Chondrocyte (in vitro differentiated cells): ENCODE data around the gene TTBK2. TPM values are rescaled to one million over a fixed set of nuclear protein-coding genes. Genes with fewer than 3 reads are reported as not detected.

ENCODE experiments used
- DNase-seq: peaks from one replicate; pipeline ENCODE4 v3.0.0; 2021; ENCODE audit warnings: mixed read lengths, low spot score
- H3K27ac Mint-ChIP-seq: one replicate; pipeline ENCODE4 v1.8.0; 2021; ENCODE audit warnings: mild to moderate bottlenecking, moderate library complexity, mixed read lengths; ENCODE audit not compliant: unreplicated experiment
- H3K27me3 Mint-ChIP-seq: 2 replicates; pipeline ENCODE4 v1.8.0; 2021; ENCODE audit warnings: low read depth, mixed read lengths
- H3K36me3 Mint-ChIP-seq: 2 replicates; pipeline ENCODE4 v1.8.0; 2021; ENCODE audit warnings: low read depth, mixed read lengths
- H3K4me1 Mint-ChIP-seq: 2 replicates; pipeline ENCODE4 v1.8.0; 2021; ENCODE audit warnings: low read depth, mild to moderate bottlenecking, mixed read lengths
- H3K4me3 Mint-ChIP-seq: one replicate; pipeline ENCODE4 v1.8.0; 2021; ENCODE audit warnings: mild to moderate bottlenecking, moderate library complexity, mixed read lengths; ENCODE audit not compliant: unreplicated experiment
- H3K9me3 Mint-ChIP-seq: 2 replicates; pipeline ENCODE4 v1.8.0; 2021; ENCODE audit warnings: low read depth, mixed read lengths
- total RNA-seq: library from RNA; stranded (reverse); gene quantifications from 3 replicates; pipeline ENCODE4 v1.2.1, GENCODE V29; 2021
- TF ChIP-seq, protein P1 (sequence below): fragments of 200-600 bp; sonication (generic); IDR thresholded peaks from 2 replicates; pipeline ENCODE4 v1.5.0; 2021; ENCODE audit warnings: antibody characterized with exemption, mild to moderate bottlenecking, moderate library complexity

The TTBK2 gene
- total RNA-seq, 1 donor from 2014 or later, result 19.7 TPM

- Mint-ChIP-seq H3K27me3 (no peaks in the 10 kb centered on the region), H3K4me3 (no peak overlapping the region), H3K27ac (no peak overlapping the region), H3K36me3 (peaks cover 23% of the 10 kb centered on the region), H3K4me1 (no peaks in the 10 kb centered on the region), H3K9me3 (no peaks in the 10 kb centered on the region)
- no peak for DNase-seq
- TF ChIP-seq, protein P1, sequence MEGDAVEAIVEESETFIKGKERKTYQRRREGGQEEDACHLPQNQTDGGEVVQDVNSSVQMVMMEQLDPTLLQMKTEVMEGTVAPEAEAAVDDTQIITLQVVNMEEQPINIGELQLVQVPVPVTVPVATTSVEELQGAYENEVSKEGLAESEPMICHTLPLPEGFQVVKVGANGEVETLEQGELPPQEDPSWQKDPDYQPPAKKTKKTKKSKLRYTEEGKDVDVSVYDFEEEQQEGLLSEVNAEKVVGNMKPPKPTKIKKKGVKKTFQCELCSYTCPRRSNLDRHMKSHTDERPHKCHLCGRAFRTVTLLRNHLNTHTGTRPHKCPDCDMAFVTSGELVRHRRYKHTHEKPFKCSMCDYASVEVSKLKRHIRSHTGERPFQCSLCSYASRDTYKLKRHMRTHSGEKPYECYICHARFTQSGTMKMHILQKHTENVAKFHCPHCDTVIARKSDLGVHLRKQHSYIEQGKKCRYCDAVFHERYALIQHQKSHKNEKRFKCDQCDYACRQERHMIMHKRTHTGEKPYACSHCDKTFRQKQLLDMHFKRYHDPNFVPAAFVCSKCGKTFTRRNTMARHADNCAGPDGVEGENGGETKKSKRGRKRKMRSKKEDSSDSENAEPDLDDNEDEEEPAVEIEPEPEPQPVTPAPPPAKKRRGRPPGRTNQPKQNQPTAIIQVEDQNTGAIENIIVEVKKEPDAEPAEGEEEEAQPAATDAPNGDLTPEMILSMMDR, result no peak
Observed at GRCh38 chr15:42694398-42694797, 226.2 kb downstream of the TTBK2 start.

DNA sequence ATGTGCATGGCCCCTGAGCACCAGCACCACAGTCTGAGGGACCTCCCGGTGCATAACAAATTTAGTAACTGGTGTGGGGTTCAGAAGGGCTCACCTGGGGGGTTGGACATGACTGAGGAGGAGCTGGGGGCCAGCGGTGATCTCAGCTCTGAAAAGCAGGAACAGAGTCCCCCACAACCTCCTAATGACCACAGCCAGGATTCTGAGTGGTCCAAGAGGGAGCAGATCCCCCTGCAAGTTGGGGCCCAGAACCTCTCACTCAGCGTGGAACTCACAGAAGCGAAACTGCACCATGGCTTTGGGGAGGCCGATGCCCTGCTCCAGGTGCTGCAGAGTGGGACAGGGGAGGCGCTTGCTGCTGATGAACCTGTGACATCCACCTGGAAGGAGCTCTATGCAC is 226.6 kb downstream of the TTBK2 start:
- Mint-ChIP-seq H3K4me3 (no peak overlapping the region), H3K36me3 (peaks cover 21% of the 10 kb centered on the region), H3K27ac (no peak overlapping the region), H3K27me3 (no peaks in the 10 kb centered on the region), H3K9me3 (no peaks in the 10 kb centered on the region), H3K4me1 (no peaks in the 10 kb centered on the region)
- no peak for DNase-seq
- TF ChIP-seq, protein P1, result no peak

- Mint-ChIP-seq H3K36me3 (peaks cover 21% of the 10 kb centered on the region), H3K4me3 (no peak overlapping the region), H3K4me1 (no peaks in the 10 kb centered on the region), H3K27ac (no peak overlapping the region), H3K27me3 (no peaks in the 10 kb centered on the region), H3K9me3 (no peaks in the 10 kb centered on the region)
- no peak for DNase-seq
- TF ChIP-seq, protein P1, result no peak
Observed at GRCh38 chr15:42693496-42693895, 227.1 kb downstream of the TTBK2 start.

GRCh38 chr15:42692997-42693396 is 227.6 kb downstream of the TTBK2 start:
- DNase-seq, result no peak
- no peak overlapping the region for H3K4me3 Mint-ChIP-seq
- no peak overlapping the region for H3K27ac Mint-ChIP-seq
- no peaks in the 10 kb centered on the region for H3K27me3 Mint-ChIP-seq
- H3K36me3 Mint-ChIP-seq, result peaks cover 21% of the 10 kb centered on the region
- H3K9me3 Mint-ChIP-seq, result no peaks in the 10 kb centered on the region
- H3K4me1 Mint-ChIP-seq, result no peaks in the 10 kb centered on the region
- TF ChIP-seq, protein P1, result no peak

DNA sequence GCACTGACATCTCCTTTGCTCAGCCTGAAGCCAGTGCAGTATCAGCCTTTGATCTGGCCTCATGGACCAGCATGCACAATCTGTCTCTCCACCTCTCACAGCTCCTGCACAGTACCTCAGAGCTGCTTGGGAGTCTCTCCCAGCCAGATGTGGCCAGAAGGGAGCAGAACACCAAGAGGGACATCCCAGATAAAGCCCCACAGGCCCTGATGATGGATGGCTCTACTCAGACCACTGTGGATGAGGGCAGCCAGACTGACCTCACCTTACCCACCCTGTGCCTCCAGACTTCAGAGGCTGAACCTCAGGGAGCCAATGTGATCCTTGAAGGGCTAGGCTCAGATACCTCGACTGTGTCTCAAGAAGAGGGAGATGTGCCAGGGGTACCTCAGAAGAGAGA is 228.0 kb downstream of the TTBK2 start:
- Mint-ChIP-seq H3K36me3 (peaks cover 22% of the 10 kb centered on the region), H3K27ac (no peak overlapping the region), H3K4me3 (no peak overlapping the region), H3K4me1 (no peaks in the 10 kb centered on the region), H3K9me3 (no peaks in the 10 kb centered on the region), H3K27me3 (no peaks in the 10 kb centered on the region)
- no peak for DNase-seq
- TF ChIP-seq, protein P1, result no peak
